ENCODE data around the gene ANKS3.

ANKS3 gene

DNA sequence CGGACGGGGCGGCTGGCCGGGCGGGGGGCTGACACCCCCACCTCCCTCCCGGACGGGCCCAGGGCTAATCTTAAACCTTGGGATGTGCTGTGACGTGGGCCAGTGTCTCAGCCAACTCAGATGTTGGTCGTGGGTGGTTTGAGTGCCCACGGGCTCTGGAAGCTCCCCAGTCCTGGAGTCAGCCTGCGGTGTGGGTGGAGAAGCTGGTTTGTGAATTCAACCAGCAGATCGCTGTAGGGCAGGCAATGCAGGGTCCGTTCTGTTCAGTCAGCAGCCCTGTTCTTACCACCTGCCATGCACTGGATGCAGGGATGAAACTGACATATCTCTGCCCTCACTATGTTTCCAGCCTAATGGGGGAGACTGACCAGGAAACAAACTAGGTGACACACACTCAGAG lies 40.9 kb upstream of the ANKS3 start:
- no peak for DNase-seq
- CTCF ChIA-PET = no interaction called here
- Histone ChIP-seq H3K4me1 (ENCODE audit: control extremely low read depth in 1 of 4, control insufficient read depth in 4 of 4, insufficient read depth in 4 of 4, low read length in 3 of 4) (no peaks in the 10 kb centered on the region), H3K4me3 (ENCODE audit: control insufficient read depth in 1 of 7, extremely low read depth in 1 of 7, insufficient read depth in 4 of 7, low read depth in 2 of 7, low read length in 6 of 7) (no peak overlapping the region), H3K27me3 (replicated peaks in 2 of 5; ENCODE audit: control insufficient read depth in 4 of 5, insufficient read depth in 5 of 5, low read length in 4 of 5) (no peaks in the 10 kb centered on the region), H3K27ac (ENCODE audit: insufficient read depth in 1 of 2, low read depth in 1 of 2, low read length in 2 of 2, poor library complexity in 1 of 2, severe bottlenecking in 2 of 2) (no peak overlapping the region), H3K9me3 (ENCODE audit: control extremely low read depth in 1 of 5, control insufficient read depth in 4 of 5, insufficient read depth in 2 of 5, low read depth in 1 of 5, low read length in 4 of 5) (no peaks in the 10 kb centered on the region), H3K36me3 (ENCODE audit: control insufficient read depth in 4 of 4, insufficient read depth in 4 of 4, low read length in 3 of 4) (no peaks in the 10 kb centered on the region)
- WGBS (ENCODE audit: insufficient coverage) = 94% methylated on average over 12 of the region's 13 CpGs
- POLR2A ChIA-PET = no interaction called here

DNA sequence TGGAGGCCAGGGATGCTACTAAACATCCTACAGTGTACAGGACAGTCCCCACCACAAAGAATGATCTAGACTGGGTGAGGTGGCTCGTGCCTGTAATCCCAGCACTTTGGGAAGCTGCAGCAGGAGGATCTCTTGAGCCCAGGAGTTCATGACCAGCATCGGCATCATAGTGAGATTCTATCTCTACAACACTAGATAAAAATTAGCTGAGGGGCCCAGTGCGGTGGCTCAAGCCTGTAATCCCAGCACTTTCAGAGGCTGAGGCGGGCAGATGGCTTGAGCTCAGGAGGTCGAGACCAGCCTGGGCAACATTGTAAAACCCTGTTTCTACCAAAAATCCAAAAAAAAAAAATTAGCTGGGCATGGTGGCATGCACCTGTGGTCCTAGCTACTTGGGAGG lies 38.3 kb upstream of the ANKS3 start:
- POLR2A ChIA-PET = no interaction called here
- WGBS (ENCODE audit: insufficient coverage) = 100% methylated on average over 3 of the region's 5 CpGs
- no peak overlapping the region for H3K4me3 ChIP-seq (ENCODE audit: control insufficient read depth in 1 of 7, extremely low read depth in 1 of 7, insufficient read depth in 4 of 7, low read depth in 2 of 7, low read length in 6 of 7)
- H3K36me3 ChIP-seq (ENCODE audit: control insufficient read depth in 4 of 4, insufficient read depth in 4 of 4, low read length in 3 of 4) = no peaks in the 10 kb centered on the region
- CTCF ChIA-PET = no interaction called here
- no peak overlapping the region for H3K27ac ChIP-seq (ENCODE audit: insufficient read depth in 1 of 2, low read depth in 1 of 2, low read length in 2 of 2, poor library complexity in 1 of 2, severe bottlenecking in 2 of 2)
- DNase-seq = no peak
- peaks cover 2 to 16% (median 11%) of the 10 kb centered on the region in 4 experiments for H3K4me1 ChIP-seq (ENCODE audit: control extremely low read depth in 1 of 4, control insufficient read depth in 4 of 4, insufficient read depth in 4 of 4, low read length in 3 of 4)
- no peaks in the 10 kb centered on the region for H3K9me3 ChIP-seq (ENCODE audit: control extremely low read depth in 1 of 5, control insufficient read depth in 4 of 5, insufficient read depth in 2 of 5, low read depth in 1 of 5, low read length in 4 of 5)
- H3K27me3 ChIP-seq (replicated peaks in 2 of 5; ENCODE audit: control insufficient read depth in 4 of 5, insufficient read depth in 5 of 5, low read length in 4 of 5) = no peaks in the 10 kb centered on the region

DNA sequence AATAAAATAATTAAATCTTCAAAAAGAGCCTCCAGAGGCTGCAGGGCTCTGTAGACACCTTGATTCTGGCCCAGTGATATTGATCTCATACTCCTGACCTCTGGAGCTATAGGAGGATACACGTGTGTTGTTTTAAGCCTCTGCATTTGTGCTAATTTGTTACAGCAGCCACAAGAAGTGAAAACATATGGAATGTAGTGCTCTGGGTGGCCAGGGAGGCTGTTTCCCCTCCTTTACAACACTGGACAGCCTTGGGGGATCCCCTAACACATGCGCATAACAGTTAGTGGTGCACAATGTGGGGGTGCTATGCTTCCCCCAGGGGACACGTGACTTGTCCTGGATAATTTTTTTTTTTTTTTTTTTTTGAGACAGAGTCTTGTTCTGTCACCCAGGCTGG lies 37.6 kb upstream of the ANKS3 start:
- no peak overlapping the region for H3K27ac ChIP-seq (ENCODE audit: insufficient read depth in 1 of 2, low read depth in 1 of 2, low read length in 2 of 2, poor library complexity in 1 of 2, severe bottlenecking in 2 of 2)
- WGBS (ENCODE audit: insufficient coverage) = 90% methylated on average over 2 of the region's 3 CpGs
- no peaks in the 10 kb centered on the region for H3K9me3 ChIP-seq (ENCODE audit: control extremely low read depth in 1 of 5, control insufficient read depth in 4 of 5, insufficient read depth in 2 of 5, low read depth in 1 of 5, low read length in 4 of 5)
- ChIA-PET POLR2A (no interaction called here), CTCF (no interaction called here)
- no peak overlapping the region for H3K4me3 ChIP-seq (ENCODE audit: control insufficient read depth in 1 of 7, extremely low read depth in 1 of 7, insufficient read depth in 4 of 7, low read depth in 2 of 7, low read length in 6 of 7)
- H3K36me3 ChIP-seq (ENCODE audit: control insufficient read depth in 4 of 4, insufficient read depth in 4 of 4, low read length in 3 of 4) = no peaks in the 10 kb centered on the region
- no peaks in the 10 kb centered on the region for H3K27me3 ChIP-seq (replicated peaks in 2 of 5; ENCODE audit: control insufficient read depth in 4 of 5, insufficient read depth in 5 of 5, low read length in 4 of 5)
- peak in 2 of 3 donors; percentile 18 to 29 for DNase-seq
- H3K4me1 ChIP-seq (ENCODE audit: control extremely low read depth in 1 of 4, control insufficient read depth in 4 of 4, insufficient read depth in 4 of 4, low read length in 3 of 4) = peaks cover 2 to 17% (median 11%) of the 10 kb centered on the region in 4 experiments

DNA sequence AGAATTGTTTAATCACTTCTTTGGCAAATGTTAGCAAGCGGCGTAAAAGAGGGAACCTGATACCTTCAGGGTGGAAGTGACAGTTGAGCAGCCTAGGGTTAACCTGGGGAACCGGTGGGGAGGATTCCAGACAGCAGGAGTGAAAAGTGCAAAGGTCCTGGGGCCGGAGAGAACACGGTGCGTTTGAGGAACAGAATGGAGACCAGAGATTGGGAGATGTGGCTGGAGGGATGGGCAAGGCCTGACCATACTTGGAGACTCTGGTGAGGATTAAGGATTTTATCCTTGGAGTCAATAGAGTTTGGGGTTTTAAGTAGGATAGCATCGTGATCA lies 35.2 kb upstream of the ANKS3 start:
- DNase-seq = peak in 1 of 3 donors; percentile 5
- Histone ChIP-seq H3K27ac (ENCODE audit: insufficient read depth in 1 of 2, low read depth in 1 of 2, low read length in 2 of 2, poor library complexity in 1 of 2, severe bottlenecking in 2 of 2) (no peak overlapping the region), H3K27me3 (replicated peaks in 2 of 5; ENCODE audit: control insufficient read depth in 4 of 5, insufficient read depth in 5 of 5, low read length in 4 of 5) (no peaks in the 10 kb centered on the region), H3K4me1 (ENCODE audit: control extremely low read depth in 1 of 4, control insufficient read depth in 4 of 4, insufficient read depth in 4 of 4, low read length in 3 of 4) (peaks cover 7 to 31% (median 25%) of the 10 kb centered on the region in 4 experiments), H3K4me3 (ENCODE audit: control insufficient read depth in 1 of 7, extremely low read depth in 1 of 7, insufficient read depth in 4 of 7, low read depth in 2 of 7, low read length in 6 of 7) (peak overlapping the region in 3 of 7 experiments; percentile 72 to 89 (median 78)), H3K9me3 (ENCODE audit: control extremely low read depth in 1 of 5, control insufficient read depth in 4 of 5, insufficient read depth in 2 of 5, low read depth in 1 of 5, low read length in 4 of 5) (no peaks in the 10 kb centered on the region), H3K36me3 (ENCODE audit: control insufficient read depth in 4 of 4, insufficient read depth in 4 of 4, low read length in 3 of 4) (peaks cover 0 to 5% (median 2%) of the 10 kb centered on the region in 4 experiments)
- WGBS (ENCODE audit: insufficient coverage) = 90% methylated on average over 7 of the region's 7 CpGs
- ChIA-PET POLR2A (no interaction called here), CTCF (no interaction called here)

DNA sequence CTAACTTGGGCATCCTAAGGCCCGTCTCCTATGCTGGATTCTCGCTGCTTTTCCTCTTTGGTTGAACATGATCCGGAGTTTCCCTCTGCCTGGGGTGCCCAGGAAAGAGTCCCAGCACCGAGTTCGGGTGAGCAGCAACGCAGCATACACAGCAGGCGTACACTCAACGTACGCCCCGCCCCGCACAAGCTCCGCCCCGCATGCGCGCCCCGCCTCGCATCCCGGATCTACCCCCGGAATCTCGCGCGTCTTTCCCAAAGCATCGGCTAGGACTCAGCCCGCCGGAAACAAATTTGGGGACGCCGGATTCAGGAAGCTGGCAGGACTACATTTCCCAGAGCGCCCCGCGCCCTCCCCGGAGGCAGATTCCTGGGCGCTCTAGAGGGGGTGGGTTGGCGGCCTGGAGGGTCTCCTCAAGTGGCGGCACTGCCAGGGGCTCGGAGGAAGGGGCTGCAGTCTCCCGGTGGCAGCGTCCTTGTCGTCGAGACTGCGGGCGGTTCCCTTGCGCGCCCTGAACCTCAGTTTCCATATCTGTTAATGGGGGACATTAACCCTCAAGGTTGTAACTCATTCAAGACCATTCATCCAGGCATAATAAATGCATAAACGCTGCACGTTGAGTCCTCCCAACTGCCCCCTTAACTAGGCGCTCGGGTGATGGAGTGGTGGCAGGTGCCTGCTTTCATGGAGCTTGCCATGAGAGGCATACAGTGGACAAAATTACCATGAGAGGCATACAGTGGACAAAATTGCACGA lies 34.7 kb upstream of the ANKS3 start:
- H3K36me3 ChIP-seq (ENCODE audit: control insufficient read depth in 4 of 4, insufficient read depth in 4 of 4, low read length in 3 of 4) = peaks cover 0 to 10% (median 3%) of the 10 kb centered on the region in 4 experiments
- H3K4me3 ChIP-seq (ENCODE audit: control insufficient read depth in 1 of 7, extremely low read depth in 1 of 7, insufficient read depth in 4 of 7, low read depth in 2 of 7, low read length in 6 of 7) = peak overlapping the region; percentile 22 to 89 (median 78)
- peak; percentile 70 to 80 (median 79) for DNase-seq
- peaks cover 7 to 31% (median 25%) of the 10 kb centered on the region in 4 experiments for H3K4me1 ChIP-seq (ENCODE audit: control extremely low read depth in 1 of 4, control insufficient read depth in 4 of 4, insufficient read depth in 4 of 4, low read length in 3 of 4)
- H3K9me3 ChIP-seq (ENCODE audit: control extremely low read depth in 1 of 5, control insufficient read depth in 4 of 5, insufficient read depth in 2 of 5, low read depth in 1 of 5, low read length in 4 of 5) = no peaks in the 10 kb centered on the region
- no peaks in the 10 kb centered on the region for H3K27me3 ChIP-seq (replicated peaks in 2 of 5; ENCODE audit: control insufficient read depth in 4 of 5, insufficient read depth in 5 of 5, low read length in 4 of 5)
- POLR2A ChIA-PET = no interaction called here
- 12% methylated on average over 48 of the region's 48 CpGs for WGBS (ENCODE audit: insufficient coverage)
- peak overlapping the region in 1 of 2 experiments; percentile 65 for H3K27ac ChIP-seq (ENCODE audit: insufficient read depth in 1 of 2, low read depth in 1 of 2, low read length in 2 of 2, poor library complexity in 1 of 2, severe bottlenecking in 2 of 2)
- CTCF ChIA-PET = no interaction called here

DNA sequence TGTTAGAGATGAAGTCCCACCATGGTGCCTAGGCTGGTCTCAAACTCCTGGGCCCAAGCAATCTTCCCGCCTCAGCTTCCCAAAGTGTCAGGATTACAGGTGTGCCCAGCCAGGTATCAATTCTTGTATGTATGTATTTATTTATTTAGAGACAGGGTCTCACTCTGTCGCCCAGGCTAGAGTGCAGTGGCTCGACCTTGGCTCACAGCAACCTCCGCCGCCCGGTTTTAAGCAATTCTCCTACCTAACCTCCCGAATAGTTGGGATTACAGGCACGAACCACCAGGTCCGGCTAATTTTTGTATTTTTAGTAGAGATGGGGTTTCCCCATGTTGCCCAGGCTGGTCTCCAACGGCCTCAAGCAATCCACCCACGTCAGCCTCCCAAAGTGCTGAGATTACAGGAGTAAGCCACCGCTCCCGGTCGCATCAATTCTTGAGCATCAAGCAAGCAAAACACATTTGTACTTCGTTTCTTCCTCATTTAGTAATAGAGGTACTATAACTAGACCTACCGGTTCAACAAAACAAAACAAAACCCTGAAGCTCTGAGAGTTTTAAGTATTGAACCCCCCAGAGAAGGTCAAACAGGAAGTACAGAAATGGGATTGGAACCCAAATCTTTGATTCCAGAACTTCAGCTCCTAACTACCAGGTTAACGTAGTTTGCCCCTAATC lies 33.9 kb upstream of the ANKS3 start:
- Histone ChIP-seq H3K27me3 (replicated peaks in 2 of 5; ENCODE audit: control insufficient read depth in 4 of 5, insufficient read depth in 5 of 5, low read length in 4 of 5) (no peaks in the 10 kb centered on the region), H3K4me3 (ENCODE audit: control insufficient read depth in 1 of 7, extremely low read depth in 1 of 7, insufficient read depth in 4 of 7, low read depth in 2 of 7, low read length in 6 of 7) (peak overlapping the region; percentile 22 to 89 (median 78)), H3K27ac (ENCODE audit: insufficient read depth in 1 of 2, low read depth in 1 of 2, low read length in 2 of 2, poor library complexity in 1 of 2, severe bottlenecking in 2 of 2) (peak overlapping the region in 1 of 2 experiments; percentile 65), H3K4me1 (ENCODE audit: control extremely low read depth in 1 of 4, control insufficient read depth in 4 of 4, insufficient read depth in 4 of 4, low read length in 3 of 4) (peaks cover 7 to 31% (median 25%) of the 10 kb centered on the region in 4 experiments), H3K9me3 (ENCODE audit: control extremely low read depth in 1 of 5, control insufficient read depth in 4 of 5, insufficient read depth in 2 of 5, low read depth in 1 of 5, low read length in 4 of 5) (no peaks in the 10 kb centered on the region), H3K36me3 (ENCODE audit: control insufficient read depth in 4 of 4, insufficient read depth in 4 of 4, low read length in 3 of 4) (peaks cover 0 to 15% (median 6%) of the 10 kb centered on the region in 4 experiments)
- ChIA-PET CTCF (no interaction called here), POLR2A (interaction anchor here (0.8 kb wide), 1 partner anchor 78 kb away, joined by 3 read pairs; no protein-coding TSS in a partner anchor)
- peak; percentile 22 to 63 (median 49) for DNase-seq
- 77% methylated on average over 6 of the region's 17 CpGs for WGBS (ENCODE audit: insufficient coverage)

All from common myeloid progenitor, CD34-positive (primary cell).